HEK293T (cell line): ENCODE measurements around the gene CCDC85A.

Source experiments
- ARNT ChIP-seq: fragments of 450-650 bp; IDR thresholded peaks from 2 replicates; pipeline ENCODE4 v1.6.1; 2017; ENCODE audit warnings: mild to moderate bottlenecking
- BHLHE40 ChIP-seq: fragments of 450-650 bp; IDR thresholded peaks from 2 replicates; pipeline ENCODE4 v1.6.1; 2016; ENCODE audit warnings: mild to moderate bottlenecking, moderate library complexity, borderline replicate concordance
- CTBP1 ChIP-seq: fragments of 450-650 bp; IDR thresholded peaks from 2 replicates; pipeline ENCODE4 v1.6.1; 2016; ENCODE audit warnings: borderline replicate concordance
- ELF4 ChIP-seq: fragments of 450-650 bp; IDR thresholded peaks from 2 replicates; pipeline ENCODE4 v1.6.1; 2017; ENCODE audit warnings: antibody characterized with exemption
- FOXK2 ChIP-seq: fragments of 450-650 bp; IDR thresholded peaks from 2 replicates; pipeline ENCODE4 v1.6.1; 2016; ENCODE audit warnings: mild to moderate bottlenecking
- FOXM1 ChIP-seq: fragments of 450-650 bp; IDR thresholded peaks from 2 replicates; pipeline ENCODE4 v1.6.1; 2017; ENCODE audit warnings: mild to moderate bottlenecking, borderline replicate concordance
- LEF1 ChIP-seq: fragments of 450-650 bp; IDR thresholded peaks from 2 replicates; pipeline ENCODE4 v1.6.1; 2017; ENCODE audit warnings: mild to moderate bottlenecking, borderline replicate concordance
- NFRKB ChIP-seq: fragments of 450-650 bp; IDR thresholded peaks from 2 replicates; pipeline ENCODE4 v1.6.1; 2016; ENCODE audit warnings: mild to moderate bottlenecking, moderate library complexity
- PKNOX1 ChIP-seq: fragments of 450-650 bp; IDR thresholded peaks from 2 replicates; pipeline ENCODE4 v1.6.1; 2016
- SP1 ChIP-seq: fragments of 450-650 bp; IDR thresholded peaks from 2 replicates; pipeline ENCODE4 v1.6.1; 2017
- TARDBP ChIP-seq: fragments of 450-650 bp; IDR thresholded peaks from 2 replicates; pipeline ENCODE4 v1.6.1; 2016
- ZNF384 ChIP-seq: fragments of 450-650 bp; IDR thresholded peaks from 2 replicates; pipeline ENCODE4 v1.6.1; 2016

DNA sequence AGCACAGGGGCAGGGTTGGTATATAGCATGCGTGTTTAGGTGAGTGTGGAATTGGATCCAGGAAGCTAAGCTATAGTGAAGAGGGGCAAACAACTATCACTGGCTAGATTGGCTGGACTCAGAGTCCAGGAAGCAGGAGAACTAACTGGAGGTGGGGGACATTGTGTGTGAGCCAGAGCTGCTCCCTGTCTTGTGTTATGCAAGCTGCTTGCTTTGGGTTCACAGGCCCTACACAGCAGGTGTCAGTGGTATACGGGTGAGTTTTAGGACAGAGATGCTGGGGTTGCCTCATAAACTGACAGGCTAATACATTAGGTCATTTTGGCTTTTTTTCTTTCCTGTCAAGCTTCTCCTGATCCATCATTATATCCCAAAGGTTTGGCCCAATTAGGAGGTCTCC is 87.5 kb downstream of the CCDC85A start:
- TF ChIP-seq TARDBP: no peak
- no peak for TF ChIP-seq ELF4
- TF ChIP-seq SP1: no peak
- no peak for TF ChIP-seq LEF1
- no peak for TF ChIP-seq NFRKB
- no peak for TF ChIP-seq PKNOX1
- TF ChIP-seq BHLHE40: no peak
- no peak for TF ChIP-seq CTBP1
- no peak for TF ChIP-seq ARNT
- no peak for TF ChIP-seq FOXM1
- no peak for TF ChIP-seq FOXK2
- TF ChIP-seq ZNF384: no peak
